ENCODE data around the gene BRINP2.
"Not testable (repeated sequence)": the region's sequence is repeated elsewhere in the genome, so short reads cannot be mapped to it uniquely, and the experiment has no call there.

The BRINP2 gene

GRCh38 chr1:177311586-177311985 is 140.8 kb downstream of the BRINP2 start:
- Histone ChIP-seq H3K27me3 (replicated peaks) (no peaks in the 10 kb centered on the region), H3K36me3 (replicated peaks) (no peaks in the 10 kb centered on the region), H3K4me3 (ENCODE audit: low read depth, low read length) (no peak overlapping the region), H3K27ac (no peak overlapping the region)
- no peak for DNase-seq
- in situ Hi-C loops (cut with HindIII; ENCODE audit: low pct_ligation_motif_present, low sequenced_read_pairs): no loop called here
- no peak for TF ChIP-seq CTCF (IDR thresholded peaks at IDR 0.05; ENCODE audit: low read depth, low read length, missing control alignments)

GRCh38 chr1:177315261-177315660 is 144.5 kb downstream of the BRINP2 start:
- TF ChIP-seq CTCF (IDR thresholded peaks at IDR 0.05; ENCODE audit: low read depth, low read length, missing control alignments): no peak
- Histone ChIP-seq H3K36me3 (replicated peaks) (no peaks in the 10 kb centered on the region), H3K27ac (no peak overlapping the region), H3K4me3 (ENCODE audit: low read depth, low read length) (no peak overlapping the region), H3K27me3 (replicated peaks) (no peaks in the 10 kb centered on the region)
- no peak for DNase-seq
- in situ Hi-C loops (cut with HindIII; ENCODE audit: low pct_ligation_motif_present, low sequenced_read_pairs): no loop called here

- TF ChIP-seq CTCF (IDR thresholded peaks at IDR 0.05; ENCODE audit: low read depth, low read length, missing control alignments): no peak
- H3K27me3 ChIP-seq (replicated peaks): no peaks in the 10 kb centered on the region
- no peak overlapping the region for H3K4me3 ChIP-seq (ENCODE audit: low read depth, low read length)
- H3K36me3 ChIP-seq (replicated peaks): no peaks in the 10 kb centered on the region
- DNase-seq: no peak
- in situ Hi-C loops (cut with HindIII; ENCODE audit: low pct_ligation_motif_present, low sequenced_read_pairs): no loop called here
- no peak overlapping the region for H3K27ac ChIP-seq
These were observed 145.0 kb downstream of the BRINP2 start for GRCh38 chr1:177315761-177316160.

- DNase-seq; H3K4me3 ChIP-seq (ENCODE audit: low read depth, low read length); in situ Hi-C loops (cut with HindIII; ENCODE audit: low pct_ligation_motif_present, low sequenced_read_pairs); H3K36me3 ChIP-seq (replicated peaks); H3K27ac ChIP-seq; H3K27me3 ChIP-seq (replicated peaks): not testable (repeated sequence)
These were observed 150.7 kb downstream of the BRINP2 start for GRCh38 chr1:177321434-177321833.

GRCh38 chr1:177328251-177328650 is 157.5 kb downstream of the BRINP2 start:
- H3K4me3 ChIP-seq (ENCODE audit: low read depth, low read length): no peak overlapping the region
- H3K27ac ChIP-seq: no peak overlapping the region
- H3K27me3 ChIP-seq (replicated peaks): no peaks in the 10 kb centered on the region
- in situ Hi-C loops (cut with HindIII; ENCODE audit: low pct_ligation_motif_present, low sequenced_read_pairs): no loop called here
- H3K36me3 ChIP-seq (replicated peaks): no peaks in the 10 kb centered on the region
- TF ChIP-seq CTCF (IDR thresholded peaks at IDR 0.05; ENCODE audit: low read depth, low read length, missing control alignments): no peak
- DNase-seq: no peak

GRCh38 chr1:177329871-177330270 is 159.1 kb downstream of the BRINP2 start:
- in situ Hi-C loops (cut with HindIII; ENCODE audit: low pct_ligation_motif_present, low sequenced_read_pairs): no loop called here
- Histone ChIP-seq H3K27me3 (replicated peaks) (no peaks in the 10 kb centered on the region), H3K36me3 (replicated peaks) (no peaks in the 10 kb centered on the region), H3K27ac (no peak overlapping the region), H3K4me3 (ENCODE audit: low read depth, low read length) (no peak overlapping the region)
- no peak for TF ChIP-seq CTCF (IDR thresholded peaks at IDR 0.05; ENCODE audit: low read depth, low read length, missing control alignments)
- no peak for DNase-seq

Data from brain microvascular endothelial cell (primary cell).